DOHH2 (cell line): ENCODE data around the gene ARHGAP40.
A peak's percentile ranks its signal among the peaks of the same experiment; 100 is the strongest.

Experiments used
- H3F3A ChIP-seq: fragments of 200-600 bp; sonication (generic), shearing (Covaris generic); 2 replicates; pipeline ENCODE4 v1.6.0; 2016; ENCODE audit warnings: antibody characterized with exemption, mild to moderate bottlenecking; ENCODE audit not compliant: control insufficient read depth, insufficient read depth
- H3K27ac ChIP-seq: fragments of 200-600 bp; sonication (generic); 2 replicates; pipeline ENCODE4 v1.5.1; 2014; ENCODE audit warnings: low read depth, mild to moderate bottlenecking, low read length, moderate library complexity
- H3K27me3 ChIP-seq: fragments of 200-600 bp; sonication (generic); 2 replicates; pipeline ENCODE4 v1.6.1; 2014; ENCODE audit warnings: mild to moderate bottlenecking, low read length, mixed read lengths; ENCODE audit not compliant: control insufficient read depth
- H3K36me3 ChIP-seq: fragments of 200-600 bp; sonication (generic); 2 replicates; pipeline ENCODE4 v1.6.1; 2014; ENCODE audit warnings: mild to moderate bottlenecking, low read length, moderate library complexity, mixed read lengths; ENCODE audit not compliant: control insufficient read depth
- H3K4me1 ChIP-seq: fragments of 200-600 bp; sonication (generic); 2 replicates; pipeline ENCODE4 v1.6.1; 2014; ENCODE audit warnings: mild to moderate bottlenecking, low read length, mixed read lengths; ENCODE audit not compliant: control insufficient read depth
- H3K4me2 ChIP-seq: fragments of 200-600 bp; sonication (generic); 2 replicates; pipeline ENCODE4 v1.6.0; 2014; ENCODE audit warnings: mild to moderate bottlenecking, low read length, moderate library complexity
- H3K4me3 ChIP-seq: fragments of 200-600 bp; sonication (generic); 2 replicates; pipeline ENCODE4 v1.5.1; 2014; ENCODE audit warnings: mild to moderate bottlenecking, low read length, mixed read lengths
- H3K79me2 ChIP-seq: fragments of 200-600 bp; sonication (generic); 2 replicates; pipeline ENCODE4 v1.6.1; 2014; ENCODE audit warnings: mild to moderate bottlenecking, low read length, mixed read lengths; ENCODE audit not compliant: control insufficient read depth
- H3K9me2 ChIP-seq: fragments of 200-600 bp; sonication (generic); replicated peaks from 2 replicates; pipeline ENCODE4 v1.6.1; 2014; ENCODE audit warnings: mild to moderate bottlenecking, low read length, mixed read lengths; ENCODE audit not compliant: control insufficient read depth
- H3K9me3 ChIP-seq: fragments of 200-600 bp; sonication (generic); 2 replicates; pipeline ENCODE4 v1.6.1; 2014; ENCODE audit warnings: antibody characterized with exemption, low read length, mixed read lengths; ENCODE audit not compliant: control insufficient read depth, insufficient read depth
- H4K20me1 ChIP-seq: fragments of 200-600 bp; sonication (generic); 2 replicates; pipeline ENCODE4 v1.6.0; 2014; ENCODE audit warnings: low read depth, mild to moderate bottlenecking, antibody characterized with exemption, low read length, moderate library complexity; ENCODE audit not compliant: control insufficient read depth, insufficient read depth
- EZH2phosphoT487 ChIP-seq: fragments of 200-600 bp; sonication (generic); IDR thresholded peaks from 2 replicates; pipeline ENCODE4 v1.6.1; 2017; ENCODE audit warnings: borderline replicate concordance, mild to moderate bottlenecking, antibody characterized with exemption, low read length, moderate library complexity, mixed read lengths
- TF ChIP-seq, protein P1 (sequence below): fragments of 200-600 bp; sonication (generic); IDR thresholded peaks from one replicate; pipeline ENCODE4 v1.5.1; 2014; ENCODE audit warnings: antibody characterized with exemption, mild to moderate bottlenecking, low read depth, low read length; ENCODE audit not compliant: poor library complexity, severe bottlenecking

ARHGAP40 gene

GRCh38 chr20:38649275-38649891 is 47.8 kb downstream of the ARHGAP40 start:
- H3K9me2 ChIP-seq: no peaks in the 10 kb centered on the region
- H3K4me3 ChIP-seq: no peak overlapping the region
- H3F3A ChIP-seq: no peaks in the 10 kb centered on the region
- H3K9me3 ChIP-seq: no peaks in the 10 kb centered on the region
- no peak overlapping the region for H3K27ac ChIP-seq
- H3K4me2 ChIP-seq: no peak overlapping the region
- no peaks in the 10 kb centered on the region for H3K36me3 ChIP-seq
- no peaks in the 10 kb centered on the region for H3K79me2 ChIP-seq
- H4K20me1 ChIP-seq: no peaks in the 10 kb centered on the region
- peaks cover 13% of the 10 kb centered on the region for H3K4me1 ChIP-seq
- TF ChIP-seq, protein P1, sequence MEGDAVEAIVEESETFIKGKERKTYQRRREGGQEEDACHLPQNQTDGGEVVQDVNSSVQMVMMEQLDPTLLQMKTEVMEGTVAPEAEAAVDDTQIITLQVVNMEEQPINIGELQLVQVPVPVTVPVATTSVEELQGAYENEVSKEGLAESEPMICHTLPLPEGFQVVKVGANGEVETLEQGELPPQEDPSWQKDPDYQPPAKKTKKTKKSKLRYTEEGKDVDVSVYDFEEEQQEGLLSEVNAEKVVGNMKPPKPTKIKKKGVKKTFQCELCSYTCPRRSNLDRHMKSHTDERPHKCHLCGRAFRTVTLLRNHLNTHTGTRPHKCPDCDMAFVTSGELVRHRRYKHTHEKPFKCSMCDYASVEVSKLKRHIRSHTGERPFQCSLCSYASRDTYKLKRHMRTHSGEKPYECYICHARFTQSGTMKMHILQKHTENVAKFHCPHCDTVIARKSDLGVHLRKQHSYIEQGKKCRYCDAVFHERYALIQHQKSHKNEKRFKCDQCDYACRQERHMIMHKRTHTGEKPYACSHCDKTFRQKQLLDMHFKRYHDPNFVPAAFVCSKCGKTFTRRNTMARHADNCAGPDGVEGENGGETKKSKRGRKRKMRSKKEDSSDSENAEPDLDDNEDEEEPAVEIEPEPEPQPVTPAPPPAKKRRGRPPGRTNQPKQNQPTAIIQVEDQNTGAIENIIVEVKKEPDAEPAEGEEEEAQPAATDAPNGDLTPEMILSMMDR: peak; percentile 64
- TF ChIP-seq EZH2phosphoT487: no peak
- H3K27me3 ChIP-seq: peaks cover 22% of the 10 kb centered on the region

- Histone ChIP-seq H3K27me3 (peaks cover 18% of the 10 kb centered on the region), H3K9me2 (no peaks in the 10 kb centered on the region)
- TF ChIP-seq EZH2phosphoT487: no peak
- TF ChIP-seq, protein P1: no peak
Measured at GRCh38 chr20:38650010-38650409, 48.4 kb downstream of the ARHGAP40 start.

GRCh38 chr20:38651154-38651553 is 49.5 kb downstream of the ARHGAP40 start:
- Histone ChIP-seq H3K4me2 (no peak overlapping the region), H3K4me1 (peaks cover 5% of the 10 kb centered on the region), H3K27me3 (peaks cover 7% of the 10 kb centered on the region; the same call in 1 of the 2 replicates), H3K9me2 (no peaks in the 10 kb centered on the region), H3F3A (no peaks in the 10 kb centered on the region), H3K36me3 (no peaks in the 10 kb centered on the region), H3K4me3 (no peak overlapping the region), H4K20me1 (no peaks in the 10 kb centered on the region), H3K27ac (no peak overlapping the region), H3K79me2 (no peaks in the 10 kb centered on the region), H3K9me3 (no peaks in the 10 kb centered on the region)
- TF ChIP-seq, protein P1: no peak
- no peak for TF ChIP-seq EZH2phosphoT487

More at GRCh38 chr20:38650010-38650409, 48.4 kb downstream of the ARHGAP40 start:
- no peak overlapping the region for H3K4me3 ChIP-seq
- H3F3A ChIP-seq: no peaks in the 10 kb centered on the region
- no peaks in the 10 kb centered on the region for H3K36me3 ChIP-seq
- H3K9me3 ChIP-seq: no peaks in the 10 kb centered on the region
- H3K4me2 ChIP-seq: no peak overlapping the region
- no peaks in the 10 kb centered on the region for H3K79me2 ChIP-seq
- H3K27ac ChIP-seq: no peak overlapping the region
- H4K20me1 ChIP-seq: no peaks in the 10 kb centered on the region
- H3K4me1 ChIP-seq: peaks cover 13% of the 10 kb centered on the region

- Histone ChIP-seq H3K27ac (no peak overlapping the region), H3K27me3 (peaks cover 6% of the 10 kb centered on the region; the same call in 1 of the 2 replicates), H3K9me3 (no peaks in the 10 kb centered on the region)
Measured at GRCh38 chr20:38651562-38651961, 50.0 kb downstream of the ARHGAP40 start.

More at GRCh38 chr20:38651562-38651961, 50.0 kb downstream of the ARHGAP40 start:
- TF ChIP-seq, protein P1: no peak
- TF ChIP-seq EZH2phosphoT487: no peak
- no peaks in the 10 kb centered on the region for H3K9me2 ChIP-seq
- H3K4me3 ChIP-seq: no peak overlapping the region
- H3K36me3 ChIP-seq: no peaks in the 10 kb centered on the region
- no peak overlapping the region for H3K4me2 ChIP-seq
- H3K4me1 ChIP-seq: peaks cover 2% of the 10 kb centered on the region
- no peaks in the 10 kb centered on the region for H3F3A ChIP-seq
- H4K20me1 ChIP-seq: no peaks in the 10 kb centered on the region
- H3K79me2 ChIP-seq: no peaks in the 10 kb centered on the region
